OCI-LY3 (cell line): ENCODE measurements around the gene MCM6.
A peak's percentile ranks its signal among the peaks of the same experiment; 100 is the strongest.
"Not testable (repeated sequence)": the region's sequence is repeated elsewhere in the genome, so short reads cannot be mapped to it uniquely, and the experiment has no call there.

Experiments used
- H2AFZ ChIP-seq: fragments of 200-600, 300-600 bp; shearing (Covaris generic); 2 replicates; pipeline ENCODE4 v1.6.0; 2014; ENCODE audit warnings: antibody characterized with exemption, low read depth, low read length
- H3K27ac ChIP-seq: fragments of 200-600, 300-600 bp; sonication (generic); 2 replicates; pipeline ENCODE4 v1.5.1; 2014; ENCODE audit warnings: mild to moderate bottlenecking, low read length, moderate library complexity, mixed read lengths
- H3K27me3 ChIP-seq: fragments of 200-600, 300-600 bp; sonication (generic); 2 replicates; pipeline ENCODE4 v1.6.1; 2014; ENCODE audit warnings: low read depth, low read length, mixed read lengths
- H3K36me3 ChIP-seq: fragments of 200-600, 300-600 bp; sonication (generic); replicated peaks from 2 replicates; pipeline ENCODE3; 2014; ENCODE audit warnings: low read depth, low read length, mixed read lengths
- H3K4me1 ChIP-seq: fragments of 300-600, 200-600 bp; sonication (generic); 2 replicates; pipeline ENCODE4 v1.6.1; 2014; ENCODE audit warnings: low read length, mixed read lengths
- H3K4me2 ChIP-seq: fragments of 200-600, 300-600 bp; sonication (generic); 2 replicates; pipeline ENCODE4 v1.6.1; 2014; ENCODE audit warnings: low read length, mixed read lengths
- H3K4me3 ChIP-seq: fragments of 300-600, 200-600 bp; sonication (generic); 2 replicates; pipeline ENCODE4 v1.5.1; 2014; ENCODE audit warnings: antibody characterized with exemption, mild to moderate bottlenecking, low read length, moderate library complexity
- H3K79me2 ChIP-seq: fragments of 300-600, 200-600 bp; shearing (Covaris generic); 2 replicates; pipeline ENCODE4 v1.6.1; 2014; ENCODE audit warnings: mild to moderate bottlenecking, low read length, mixed read lengths
- H3K9ac ChIP-seq: fragments of 300-600, 200-600 bp; shearing (Covaris generic); 2 replicates; pipeline ENCODE4 v1.6.0; 2014; ENCODE audit warnings: mild to moderate bottlenecking, low read length, moderate library complexity
- H3K9me3 ChIP-seq: fragments of 200-600, 300-600 bp; shearing (Covaris generic); 2 replicates; pipeline ENCODE4 v1.6.1; 2014; ENCODE audit warnings: low read length, mixed read lengths; ENCODE audit not compliant: insufficient read depth
- H4K20me1 ChIP-seq: fragments of 200-600, 300-600 bp; sonication (generic); 2 replicates; pipeline ENCODE4 v1.6.1; 2016; ENCODE audit warnings: low read length, mixed read lengths; ENCODE audit not compliant: insufficient read depth
- CTCF ChIP-seq: fragments of 200-600, 300-600 bp; sonication (generic); IDR thresholded peaks from 2 replicates; pipeline ENCODE4 v1.5.1; 2014; ENCODE audit warnings: antibody characterized with exemption, low read length, low read depth
- EZH2phosphoT487 ChIP-seq: fragments of 200-600 bp; shearing (Covaris generic); IDR thresholded peaks from 2 replicates; pipeline ENCODE4 v1.6.1; 2018; ENCODE audit warnings: antibody characterized with exemption, mixed run types, low read depth

The MCM6 gene

GRCh38 chr2:135796606-135797005, 79.6 kb downstream of the MCM6 start:
- H4K20me1 ChIP-seq: no peaks in the 10 kb centered on the region
- TF ChIP-seq CTCF (no peak), EZH2phosphoT487 (no peak)
- peaks cover 20% of the 10 kb centered on the region for H3K4me1 ChIP-seq
- H2AFZ ChIP-seq: no peak overlapping the region
- no peaks in the 10 kb centered on the region for H3K79me2 ChIP-seq
- no peak overlapping the region for H3K9ac ChIP-seq
- no peak overlapping the region for H3K27ac ChIP-seq
- H3K9me3 ChIP-seq: no peaks in the 10 kb centered on the region
- H3K27me3 ChIP-seq: no peaks in the 10 kb centered on the region
- peaks cover 17% of the 10 kb centered on the region for H3K36me3 ChIP-seq
- H3K4me3 ChIP-seq: no peak overlapping the region
- H3K4me2 ChIP-seq: no peak overlapping the region

GRCh38 chr2:135795641-135796040, 80.6 kb downstream of the MCM6 start:
- not testable (repeated sequence) for H3K9me3 ChIP-seq, H3K4me2 ChIP-seq, H3K9ac ChIP-seq, H3K79me2 ChIP-seq, H2AFZ ChIP-seq, H3K4me3 ChIP-seq, H3K27ac ChIP-seq, H4K20me1 ChIP-seq, H3K27me3 ChIP-seq
- Histone ChIP-seq H3K4me1 (peaks cover 20% of the 10 kb centered on the region), H3K36me3 (peaks cover 11% of the 10 kb centered on the region)

GRCh38 chr2:135792401-135793150, 83.7 kb downstream of the MCM6 start:
- Histone ChIP-seq H2AFZ (no peak overlapping the region; the same call in 1 of the 2 replicates), H3K9me3 (no peaks in the 10 kb centered on the region), H3K4me3 (no peak overlapping the region), H3K79me2 (no peaks in the 10 kb centered on the region), H3K36me3 (peaks cover 5% of the 10 kb centered on the region), H3K4me2 (peak overlapping the region; percentile 34), H3K27me3 (no peaks in the 10 kb centered on the region), H3K27ac (no peak overlapping the region), H3K4me1 (peaks cover 20% of the 10 kb centered on the region), H4K20me1 (no peaks in the 10 kb centered on the region), H3K9ac (no peak overlapping the region)
- TF ChIP-seq CTCF (0 out of 2 replicates have a peak, but pooled peaks have one; percentile 12), EZH2phosphoT487 (no peak)

GRCh38 chr2:135791418-135792190, 84.6 kb downstream of the MCM6 start:
- Histone ChIP-seq H3K79me2 (no peaks in the 10 kb centered on the region), H3K9ac (no peak overlapping the region), H3K9me3 (no peaks in the 10 kb centered on the region), H2AFZ (no peak overlapping the region), H3K4me2 (no peak overlapping the region), H3K4me3 (no peak overlapping the region), H3K36me3 (peaks cover 13% of the 10 kb centered on the region), H3K27me3 (no peaks in the 10 kb centered on the region), H3K27ac (no peak overlapping the region), H3K4me1 (peaks cover 20% of the 10 kb centered on the region), H4K20me1 (no peaks in the 10 kb centered on the region)
- no peak for TF ChIP-seq EZH2phosphoT487
- TF ChIP-seq CTCF: no peak
